Skeletal muscle tissue (tissue), 4 donors: ENCODE data around the gene PNPLA7. TPM values are rescaled to one million over a fixed set of nuclear protein-coding genes. Genes with fewer than 3 reads are reported as not detected.
"Not testable (repeated sequence)": the region's sequence is repeated elsewhere in the genome, so short reads cannot be mapped to it uniquely, and the experiment has no call there.

Experiments
- H3K27ac ChIP-seq: one replicate; pipeline ENCODE4 v1.7.0; 2013; ENCODE audit warnings: mild to moderate bottlenecking, low read depth, low read length, inconsistent platforms
- H3K27me3 ChIP-seq, 3 donors: one replicate each; pipeline ENCODE4 v1.7.0; 2013; ENCODE audit warnings: low read length in 3 of 3; ENCODE audit not compliant: control insufficient read depth in 3 of 3, insufficient read depth in 3 of 3
- H3K36me3 ChIP-seq, 3 donors: one replicate each; pipeline ENCODE4 v1.7.0; 2013; ENCODE audit warnings: low read length in 3 of 3; ENCODE audit not compliant: control insufficient read depth in 3 of 3, insufficient read depth in 3 of 3
- H3K4me1 ChIP-seq, 3 donors: one replicate each; pipeline ENCODE4 v1.7.0; 2013; ENCODE audit warnings: low read length in 3 of 3, mild to moderate bottlenecking in 3 of 3; ENCODE audit not compliant: control insufficient read depth in 3 of 3, insufficient read depth in 3 of 3
- H3K4me3 ChIP-seq, 3 donors: one replicate each; pipeline ENCODE4 v1.7.0; 2013; ENCODE audit warnings: low read length in 3 of 3
- H3K9ac ChIP-seq, 3 donors: one replicate each; pipeline ENCODE4 v1.7.0; 2013; ENCODE audit warnings: low read length in 3 of 3, mild to moderate bottlenecking in 3 of 3, moderate library complexity in 2 of 3, low read depth in 1 of 3
- H3K9me3 ChIP-seq, 3 donors: one replicate each; pipeline ENCODE4 v1.7.0; 2013; ENCODE audit warnings: low read length in 3 of 3; ENCODE audit not compliant: control insufficient read depth in 3 of 3
- total RNA-seq: library from RNA; depleted of rRNA; stranded (reverse); fragments of >200 nt; gene quantifications from one replicate; pipeline ENCODE4 v1.2.3, GENCODE V29; 2014
- donor health status: Osteomylitis.

Gene PNPLA7
- total RNA-seq, 1 donor from 2014 or later, result 1.0 TPM

DNA sequence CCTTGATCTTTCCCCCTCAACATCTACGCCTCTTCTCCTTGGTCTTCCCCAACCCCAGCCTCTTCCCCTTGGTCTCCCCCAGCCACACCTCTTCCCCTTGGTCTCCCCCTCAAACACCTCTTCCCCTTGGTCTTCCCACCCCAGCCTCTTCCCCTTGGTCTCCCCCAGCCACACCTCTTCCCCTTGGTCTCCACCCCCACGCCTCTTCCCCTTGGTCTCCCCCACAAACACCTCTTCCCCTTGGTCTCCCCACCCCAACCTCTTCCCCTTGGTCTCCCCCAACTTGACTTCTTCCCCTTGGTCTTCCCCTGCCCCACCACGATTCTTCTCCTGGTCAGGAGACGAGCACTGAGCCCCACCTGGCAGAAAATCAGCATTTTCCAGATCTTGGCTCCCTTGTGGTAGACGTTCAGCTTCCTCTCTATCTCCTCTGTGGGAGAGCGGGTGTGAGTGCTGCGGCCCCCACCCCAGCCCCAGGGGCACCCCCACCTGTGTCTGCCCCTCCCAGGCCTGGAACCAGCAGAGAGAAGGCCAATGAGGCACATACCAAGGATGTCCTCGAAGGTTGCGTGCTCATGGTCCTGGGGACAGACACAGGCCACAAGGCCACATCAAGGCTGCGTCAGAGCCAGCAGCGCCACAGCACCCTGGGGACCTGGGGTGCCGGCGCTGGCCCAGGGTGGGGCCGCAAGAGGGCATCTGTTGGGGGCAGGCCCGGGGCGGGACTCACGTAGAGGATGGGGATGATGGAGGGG, 98.0 kb downstream of the PNPLA7 start:
- Histone ChIP-seq H3K36me3 (peaks cover 2 to 9% (median 4%) of the 10 kb centered on the region in 3 donors), H3K9me3 (no peaks in the 10 kb centered on the region), H3K9ac (no peak overlapping the region), H3K27ac (no peak overlapping the region), H3K4me1 (peaks cover 0 to 12% (median 7%) of the 10 kb centered on the region in 3 donors), H3K4me3 (no peak overlapping the region), H3K27me3 (no peaks in the 10 kb centered on the region)

DNA sequence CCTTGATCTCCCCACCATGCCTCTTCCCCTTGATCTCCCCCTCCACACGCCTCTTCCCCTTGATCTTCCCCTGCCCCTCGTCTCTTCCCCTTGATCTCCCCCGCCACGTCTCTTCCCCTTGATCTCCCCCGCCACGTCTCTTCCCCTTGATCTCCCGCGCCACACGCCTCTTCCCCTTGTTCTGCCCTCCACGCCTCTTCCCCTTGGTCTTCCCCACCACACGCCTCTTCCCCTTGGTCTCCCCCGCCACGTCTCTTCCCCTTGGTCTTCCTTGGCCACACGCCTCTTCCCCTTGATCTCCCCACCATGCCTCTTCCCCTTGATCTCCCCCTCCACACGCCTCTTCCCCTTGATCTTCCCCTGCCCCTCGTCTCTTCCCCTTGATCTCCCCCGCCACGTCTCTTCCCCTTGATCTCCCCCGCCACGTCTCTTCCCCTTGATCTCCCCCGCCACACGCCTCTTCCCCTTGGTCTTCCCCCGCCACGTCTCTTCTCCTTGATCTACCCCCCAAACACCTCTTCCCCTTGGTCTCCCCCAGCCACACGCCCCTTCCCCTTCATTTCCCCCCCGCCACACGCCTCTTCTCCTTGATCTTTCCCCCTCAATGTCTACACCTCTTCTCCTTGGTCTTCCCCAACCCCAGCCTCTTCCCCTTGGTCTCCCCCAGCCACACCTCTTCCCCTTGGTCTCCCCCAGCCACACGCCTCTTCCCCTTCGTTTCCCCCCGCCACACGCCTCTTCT, 98.8 kb downstream of the PNPLA7 start:
- peaks cover 0 to 12% (median 9%) of the 10 kb centered on the region in 3 donors for H3K4me1 ChIP-seq

DNA sequence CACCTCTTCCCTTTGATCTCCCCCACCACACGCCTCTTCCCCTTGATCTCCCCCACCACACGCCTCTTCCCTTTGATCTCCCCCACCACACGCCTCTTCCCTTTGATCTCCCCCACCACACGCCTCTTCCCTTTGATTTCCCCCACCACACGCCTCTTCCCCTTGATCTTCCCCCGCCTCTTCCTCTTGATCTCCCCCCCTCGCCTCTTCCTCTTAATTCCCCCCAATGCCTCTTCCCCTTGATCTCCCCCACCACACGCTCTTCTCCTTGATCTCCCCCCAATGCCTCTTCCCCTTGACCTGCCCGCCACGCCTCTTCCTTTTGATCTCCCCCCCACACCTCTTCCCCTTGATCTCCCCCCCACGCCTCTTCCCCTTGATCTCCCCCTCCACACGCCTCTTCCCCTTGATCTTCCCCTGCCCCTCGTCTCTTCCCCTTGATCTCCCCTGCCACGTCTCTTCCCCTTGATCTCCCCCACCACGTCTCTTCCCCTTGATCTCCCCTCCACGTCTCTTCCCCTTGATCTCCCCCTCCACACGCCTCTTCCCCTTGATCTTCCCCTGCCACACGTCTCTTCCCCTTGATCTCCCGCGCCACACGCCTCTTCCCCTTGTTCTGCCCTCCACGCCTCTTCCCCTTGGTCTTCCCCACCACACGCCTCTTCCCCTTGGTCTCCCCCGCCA, 99.5 kb downstream of the PNPLA7 start:
- not testable (repeated sequence) for H3K27ac ChIP-seq, H3K4me3 ChIP-seq, H3K27me3 ChIP-seq, H3K9ac ChIP-seq, H3K36me3 ChIP-seq, H3K9me3 ChIP-seq
- peaks cover under 1 to 15% (median 11%) of the 10 kb centered on the region in 3 donors for H3K4me1 ChIP-seq

More for the DNA sequence above, 98.8 kb downstream of the PNPLA7 start:
- not testable (repeated sequence) for H3K4me3 ChIP-seq, H3K36me3 ChIP-seq, H3K27me3 ChIP-seq, H3K9me3 ChIP-seq, H3K27ac ChIP-seq, H3K9ac ChIP-seq

DNA sequence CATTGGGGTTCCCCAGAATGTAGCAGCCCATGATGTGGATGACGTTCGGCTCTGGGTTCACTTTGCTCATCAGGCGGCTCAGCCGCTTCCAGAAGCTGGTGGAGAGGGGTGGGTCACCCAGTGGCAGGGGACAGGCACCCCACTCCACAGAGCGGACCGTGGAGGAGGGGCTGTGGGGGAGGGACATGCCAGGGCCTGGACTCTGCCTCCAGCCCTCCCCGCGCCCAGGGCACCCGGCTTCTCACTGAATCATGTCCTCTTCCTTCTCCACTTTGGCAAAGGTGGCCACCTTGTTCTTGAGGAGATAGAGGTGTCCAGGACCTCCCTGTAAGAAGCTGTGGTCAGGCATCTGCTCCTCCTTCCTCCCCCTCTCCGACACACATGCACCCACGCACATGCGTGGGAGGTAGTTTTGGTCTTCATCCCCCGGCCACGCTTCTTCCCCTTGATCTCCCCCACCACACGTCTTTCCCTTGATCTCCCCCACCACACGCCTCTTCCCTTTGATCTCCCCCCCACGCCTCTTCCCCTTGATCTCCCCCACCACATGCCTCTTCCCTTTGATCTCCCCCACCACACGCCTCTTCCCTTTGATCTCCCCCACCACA, 100.2 kb downstream of the PNPLA7 start:
- H3K4me1 ChIP-seq, result peaks cover 3 to 15% (median 14%) of the 10 kb centered on the region in 3 donors
- H3K27me3 ChIP-seq, result peaks cover 0 to 8% (median 6%) of the 10 kb centered on the region in 3 donors
- peaks cover 0 to 8% (median 2%) of the 10 kb centered on the region in 3 donors for H3K36me3 ChIP-seq
- no peak overlapping the region for H3K27ac ChIP-seq
- H3K4me3 ChIP-seq, result no peak overlapping the region
- no peak overlapping the region for H3K9ac ChIP-seq
- no peaks in the 10 kb centered on the region for H3K9me3 ChIP-seq

DNA sequence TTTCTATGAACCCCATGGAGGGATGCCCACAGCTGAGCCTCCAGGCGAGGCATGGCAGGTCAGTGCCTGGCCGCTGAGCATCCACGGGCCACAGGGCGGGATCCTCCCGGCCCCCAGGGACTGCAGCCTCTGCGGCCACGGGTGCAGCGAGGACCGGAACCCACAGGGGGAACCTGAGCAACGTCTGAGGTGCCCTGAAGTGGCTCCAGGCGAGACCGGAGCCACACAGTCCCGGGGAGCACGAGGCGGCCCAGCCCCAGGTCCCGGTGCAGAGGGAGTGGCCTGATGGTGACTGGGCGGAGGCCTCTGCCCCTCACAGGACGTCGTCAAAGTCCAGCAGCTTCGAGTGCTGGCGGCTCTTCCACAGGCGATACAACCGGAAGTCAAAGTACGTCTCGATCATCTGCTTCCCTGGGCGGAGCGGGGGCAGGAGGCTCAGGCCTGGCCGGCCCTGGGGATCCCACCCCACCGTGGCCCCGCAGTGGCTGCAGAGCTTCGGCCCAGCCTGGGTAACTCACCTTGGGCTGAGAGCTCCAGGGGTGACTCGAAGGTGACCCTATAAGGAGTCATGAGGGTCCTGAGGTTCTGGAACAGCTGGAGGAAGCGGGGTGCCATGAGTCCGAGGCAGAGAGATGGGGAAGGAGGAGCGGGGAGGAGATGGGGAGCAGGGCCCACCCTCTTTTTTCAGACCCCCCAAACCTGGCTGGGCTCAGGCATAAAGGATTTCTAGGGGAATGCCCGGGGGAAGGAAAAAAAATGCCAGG, 100.9 kb downstream of the PNPLA7 start:
- peaks cover 3 to 7% (median 7%) of the 10 kb centered on the region in 3 donors for H3K4me1 ChIP-seq
- H3K36me3 ChIP-seq, result peaks cover 0 to 8% (median 2%) of the 10 kb centered on the region in 3 donors
- H3K4me3 ChIP-seq, result no peak overlapping the region
- no peak overlapping the region for H3K9ac ChIP-seq
- peaks cover 0 to 8% (median 6%) of the 10 kb centered on the region in 3 donors for H3K27me3 ChIP-seq
- no peaks in the 10 kb centered on the region for H3K9me3 ChIP-seq
- no peak overlapping the region for H3K27ac ChIP-seq

DNA sequence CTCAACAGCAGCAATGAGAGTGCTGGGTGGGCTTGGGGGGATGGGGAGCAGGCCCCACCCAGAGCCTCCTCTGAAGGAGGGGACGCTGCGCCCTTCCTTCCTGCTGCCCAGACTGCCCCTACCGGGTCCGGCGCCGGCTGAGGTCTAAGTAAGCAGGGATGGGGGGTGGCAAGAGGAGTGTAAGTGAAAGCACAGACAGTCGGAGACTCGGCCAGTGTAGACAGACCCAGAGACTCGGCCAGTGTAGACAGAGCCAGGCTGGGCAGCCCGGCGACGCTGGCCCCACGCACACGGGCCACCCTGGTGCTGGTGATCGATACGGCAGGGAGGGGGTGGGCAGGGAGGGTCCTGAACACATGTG, 101.6 kb downstream of the PNPLA7 start:
- Histone ChIP-seq H3K4me3 (no peak overlapping the region), H3K27ac (no peak overlapping the region), H3K9me3 (no peaks in the 10 kb centered on the region), H3K4me1 (peaks cover 3 to 7% (median 7%) of the 10 kb centered on the region in 3 donors), H3K27me3 (peaks cover 0 to 8% (median 6%) of the 10 kb centered on the region in 3 donors), H3K36me3 (peaks cover 0 to 8% (median 2%) of the 10 kb centered on the region in 3 donors), H3K9ac (no peak overlapping the region)

DNA sequence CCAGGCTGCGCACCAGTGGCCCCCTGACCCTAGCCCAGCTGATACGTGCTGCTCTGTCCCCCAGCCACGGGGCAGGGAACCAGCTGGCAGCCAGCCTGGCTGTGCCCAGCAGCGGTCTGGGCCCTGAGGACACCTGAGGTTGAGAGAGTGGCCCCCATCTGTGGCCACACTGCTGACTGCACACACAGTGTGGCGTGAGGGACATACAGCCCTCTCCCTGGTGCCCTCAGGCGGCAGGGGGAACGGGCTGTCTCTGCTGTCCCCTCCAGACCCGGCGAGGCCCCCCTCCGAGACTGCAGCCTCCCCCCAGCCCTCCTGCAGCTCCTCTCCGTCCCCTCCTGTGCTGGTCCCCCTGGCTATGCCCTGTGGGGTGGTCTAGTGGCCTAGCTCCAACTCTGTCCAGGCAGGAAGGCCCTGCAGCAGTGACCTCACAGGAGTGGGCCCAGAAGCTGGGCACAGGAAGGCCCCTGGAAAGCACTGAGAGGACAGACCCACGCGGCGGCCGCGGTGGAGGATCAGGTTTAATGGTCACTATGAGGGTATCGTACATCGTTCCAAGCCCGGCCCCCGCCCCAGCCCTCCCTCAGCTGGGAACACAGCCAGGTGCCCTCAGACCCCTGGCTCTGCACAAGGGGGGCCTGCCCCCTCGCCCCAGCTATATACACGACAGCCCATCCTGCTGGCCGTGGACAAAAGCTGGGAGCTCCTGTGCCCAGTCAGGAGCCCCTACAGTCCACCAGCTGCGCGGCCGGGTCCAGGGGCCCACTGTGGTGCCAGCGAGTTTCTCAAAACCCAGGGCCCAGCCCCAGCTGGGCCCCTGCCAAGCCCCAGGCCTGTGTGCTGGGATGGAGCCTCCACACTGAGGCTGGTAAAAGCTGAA, 102.2 kb downstream of the PNPLA7 start:
- Histone ChIP-seq H3K4me3 (no peak overlapping the region), H3K27ac (no peak overlapping the region), H3K9me3 (no peaks in the 10 kb centered on the region), H3K36me3 (peaks cover 0 to 7% (median 1%) of the 10 kb centered on the region in 3 donors), H3K4me1 (peaks cover 3 to 7% (median 7%) of the 10 kb centered on the region in 3 donors), H3K27me3 (peaks cover 0 to 8% (median 6%) of the 10 kb centered on the region in 3 donors), H3K9ac (peak overlapping the region in 1 of 3 donors; percentile 33)

DNA sequence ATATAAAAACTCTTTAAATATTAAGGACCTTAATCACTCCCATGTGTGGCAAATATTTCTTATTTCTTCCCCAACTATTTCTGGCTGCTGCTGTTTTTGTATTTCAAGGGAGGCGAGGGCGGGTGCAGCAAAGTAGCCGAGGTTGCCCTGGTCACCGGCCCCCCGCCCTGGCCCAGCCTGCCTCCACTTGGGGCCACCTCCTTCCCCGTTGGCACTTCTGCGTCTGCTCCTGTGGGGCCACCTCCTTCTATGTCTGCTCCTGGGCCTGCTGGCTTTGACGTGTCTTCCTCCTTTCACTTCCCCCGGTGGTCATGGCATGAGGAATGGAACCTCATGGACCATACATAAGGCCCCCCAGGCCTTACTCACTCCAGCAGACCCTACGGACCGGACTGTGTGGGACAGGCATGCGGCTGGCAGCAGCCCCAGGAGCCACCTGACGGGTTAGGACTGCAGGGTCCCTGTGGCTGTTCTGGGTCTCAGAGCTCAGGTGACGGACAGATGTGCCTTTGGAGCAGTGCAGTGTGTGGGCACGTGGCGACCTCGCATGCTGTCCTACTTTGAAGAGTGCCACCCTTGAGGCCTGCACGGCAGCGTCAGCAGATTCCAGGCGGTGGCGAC, 103.2 kb downstream of the PNPLA7 start:
- Histone ChIP-seq H3K4me3 (no peak overlapping the region), H3K9ac (no peak overlapping the region), H3K36me3 (peaks cover 0 to 3% (median 0%) of the 10 kb centered on the region in 3 donors), H3K9me3 (no peaks in the 10 kb centered on the region), H3K27ac (no peak overlapping the region), H3K27me3 (peaks cover 0 to 10% (median 10%) of the 10 kb centered on the region in 3 donors), H3K4me1 (peaks cover 3 to 7% (median 7%) of the 10 kb centered on the region in 3 donors)
